Endodermal cell (in vitro differentiated cells): ENCODE results near the gene CDH4. TPM values are rescaled to one million over a fixed set of nuclear protein-coding genes. Genes with fewer than 3 reads are reported as not detected.

Experiments
- DNase-seq: peaks from one replicate; pipeline ENCODE4 v3.0.0-alpha.2; 2017
- H3K27ac ChIP-seq: 2 replicates; pipeline ENCODE4 v1.5.1; 2013; ENCODE audit warnings: mild to moderate bottlenecking, low read depth, low read length, moderate library complexity
- H3K27me3 ChIP-seq: 2 replicates; pipeline ENCODE4 v1.6.1; 2013; ENCODE audit warnings: mild to moderate bottlenecking, low read length, moderate library complexity; ENCODE audit not compliant: insufficient read depth, control insufficient read depth, poor library complexity, severe bottlenecking
- H3K36me3 ChIP-seq: 2 replicates; pipeline ENCODE4 v1.7.0; 2013; ENCODE audit warnings: mild to moderate bottlenecking, low read length, moderate library complexity; ENCODE audit not compliant: control insufficient read depth, insufficient read depth
- H3K4me1 ChIP-seq: one replicate; pipeline ENCODE4 v1.7.0; 2013; ENCODE audit warnings: low read length; ENCODE audit not compliant: control insufficient read depth, insufficient read depth
- H3K4me3 ChIP-seq: 2 replicates; pipeline ENCODE4 v1.5.1; 2013; ENCODE audit warnings: mild to moderate bottlenecking, low read length, moderate library complexity
- H3K9ac ChIP-seq: 2 replicates; pipeline ENCODE4 v1.6.1; 2013; ENCODE audit warnings: mild to moderate bottlenecking, low read length, moderate library complexity; ENCODE audit not compliant: poor library complexity, severe bottlenecking; ENCODE audit errors: extremely low read depth
- H3K9me3 ChIP-seq: 2 replicates; pipeline ENCODE4 v1.6.1; 2013; ENCODE audit warnings: mild to moderate bottlenecking, low read length, moderate library complexity; ENCODE audit not compliant: control insufficient read depth
- H3K27ac Mint-ChIP-seq: 2 replicates; pipeline ENCODE4 v1.8.0; 2020; ENCODE audit warnings: mixed read lengths
- H3K27me3 Mint-ChIP-seq: 2 replicates; pipeline ENCODE4 v1.8.0; 2021; ENCODE audit warnings: mild to moderate bottlenecking, mixed read lengths; ENCODE audit not compliant: insufficient read depth
- H3K36me3 Mint-ChIP-seq: 2 replicates; pipeline ENCODE4 v1.8.0; 2020; ENCODE audit warnings: low read depth, mixed read lengths
- H3K4me1 Mint-ChIP-seq: 2 replicates; pipeline ENCODE4 v1.8.0; 2020; ENCODE audit warnings: mixed read lengths
- H3K4me3 Mint-ChIP-seq: 2 replicates; pipeline ENCODE4 v1.8.0; 2020; ENCODE audit warnings: mild to moderate bottlenecking, moderate library complexity, mixed read lengths
- H3K9me3 Mint-ChIP-seq: 2 replicates; pipeline ENCODE4 v1.8.0; 2020; ENCODE audit warnings: mild to moderate bottlenecking, mixed read lengths
- CTCF ChIP-seq: fragments of 200-600 bp; sonication (generic); conservative IDR thresholded peaks from 2 replicates; pipeline ENCODE4 v1.5.0; 2021; ENCODE audit warnings: antibody characterized with exemption, mild to moderate bottlenecking
- WGBS, 2 experiments: methylation state at CpG; one replicate each; pipeline versions ENCODE4 v1.1.5 to v1.1.7; 2013; ENCODE audit warnings: missing lambda C conversion rate in 2 of 2, mixed read lengths in 1 of 2; ENCODE audit not compliant: insufficient coverage in 1 of 2, insufficient read length in 1 of 2; 5-methylcytosine and 5-hydroxymethylcytosine counted together
- total RNA-seq, 2 donors: library from RNA; stranded (reverse); fragmentation: NEBNext Ultra II Directional in 1 of 2; extraction: Animal tissue kit (Norgen Biotek cat#: 25700) in 1 of 2; gene quantifications; 2 replicates in 1 of 2; 3 replicates in 1 of 2; pipeline ENCODE4 v1.2.1, GENCODE V29; 2021

Gene CDH4
- total RNA-seq, 2 donors from 2014 or later, result 1.8 to 5.8 TPM

GRCh38 chr20:61373956-61374545, 122.0 kb downstream of the CDH4 start:
- Histone ChIP-seq H3K4me1 (no peaks in the 10 kb centered on the region), H3K27me3 (no peaks in the 10 kb centered on the region), H3K9me3 (no peaks in the 10 kb centered on the region), H3K27ac (no peak overlapping the region), H3K36me3 (no peaks in the 10 kb centered on the region), H3K9ac (no peak overlapping the region), H3K4me3 (no peak overlapping the region)
- H3K4me1 Mint-ChIP-seq, result peaks cover 3% of the 10 kb centered on the region
- no peak for DNase-seq
- H3K27ac Mint-ChIP-seq, result no peak overlapping the region
- no peak overlapping the region for H3K4me3 Mint-ChIP-seq
- H3K9me3 Mint-ChIP-seq, result no peaks in the 10 kb centered on the region
- no peaks in the 10 kb centered on the region for H3K36me3 Mint-ChIP-seq
- TF ChIP-seq CTCF, result no peak
- 93 to 96% methylated on average over 12 to 19 of the region's 19 CpGs for WGBS, 2 experiments
- H3K27me3 Mint-ChIP-seq, result peaks cover 21% of the 10 kb centered on the region

GRCh38 chr20:61376541-61377240, 124.6 kb downstream of the CDH4 start:
- H3K36me3 ChIP-seq, result no peaks in the 10 kb centered on the region
- no peak overlapping the region for H3K4me3 ChIP-seq
- no peak overlapping the region for H3K27ac ChIP-seq
- 90 to 95% methylated on average over 11 to 12 of the region's 12 CpGs for WGBS, 2 experiments
- Mint-ChIP-seq H3K4me3 (no peak overlapping the region), H3K4me1 (peaks cover 12% of the 10 kb centered on the region), H3K36me3 (peaks cover 2% of the 10 kb centered on the region), H3K27me3 (peaks cover 23% of the 10 kb centered on the region), H3K9me3 (peaks cover 8% of the 10 kb centered on the region), H3K27ac (no peak overlapping the region)
- peaks cover 5% of the 10 kb centered on the region for H3K4me1 ChIP-seq
- H3K9me3 ChIP-seq, result no peaks in the 10 kb centered on the region
- no peak for DNase-seq
- H3K9ac ChIP-seq, result no peak overlapping the region
- TF ChIP-seq CTCF, result no peak
- H3K27me3 ChIP-seq, result no peaks in the 10 kb centered on the region

- Mint-ChIP-seq H3K36me3 (peaks cover 2% of the 10 kb centered on the region), H3K27me3 (peaks cover 20% of the 10 kb centered on the region), H3K4me3 (no peak overlapping the region), H3K4me1 (peaks cover 12% of the 10 kb centered on the region), H3K9me3 (peaks cover 18% of the 10 kb centered on the region), H3K27ac (no peak overlapping the region)
- Histone ChIP-seq H3K36me3 (no peaks in the 10 kb centered on the region), H3K9ac (no peak overlapping the region), H3K9me3 (peaks cover 9% of the 10 kb centered on the region), H3K27ac (peak overlapping the region; percentile 90), H3K4me3 (no peak overlapping the region), H3K27me3 (no peaks in the 10 kb centered on the region), H3K4me1 (peaks cover 5% of the 10 kb centered on the region)
- no peak for TF ChIP-seq CTCF
- DNase-seq, result no peak
- 91 to 100% methylated on average over 2 to 7 of the region's 7 CpGs for WGBS, 2 experiments
Measured at GRCh38 chr20:61378694-61379355, 126.8 kb downstream of the CDH4 start.
